SK-N-SH (cell line): ENCODE results near the gene CCL21. TPM values are rescaled to one million over a fixed set of nuclear protein-coding genes. Genes with fewer than 3 reads are reported as not detected.
A peak's percentile ranks its signal among the peaks of the same experiment; 100 is the strongest.

Experiments used
- CTCF ChIA-PET: fragments of 300-600, 350-600 bp; formaldehyde crosslinking; extraction: SDS; loops from one replicate; lab custom pipeline; 2021; lab: Yijun Ruan, JAX
- POLR2A ChIA-PET: fragments of 350-600 bp; sonication (Branson Sonifier 250); formaldehyde crosslinking; extraction: SDS; loops from one replicate; lab custom pipeline; 2020; ENCODE audit warnings: antibody characterized with exemption, inconsistent platforms; lab: Yijun Ruan, JAX
- DNase-seq: peaks from one replicate; pipeline ENCODE4 v3.0.0; 2012
- H2AFZ ChIP-seq: fragments of 200-600 bp; sonication (generic); 2 replicates; pipeline ENCODE4 v1.8.1; 2016; ENCODE audit warnings: antibody characterized with exemption, mild to moderate bottlenecking, low read depth
- H3F3A ChIP-seq: fragments of 200-600 bp; sonication (generic); replicated peaks from 2 replicates; pipeline ENCODE3; 2016; ENCODE audit warnings: antibody characterized with exemption, mild to moderate bottlenecking; ENCODE audit not compliant: insufficient read depth
- H3K27ac ChIP-seq, 2 experiments: fragments of 200-500 bp in 1 of 2; fragments of 200-600 bp in 1 of 2; sonication (Bioruptor generic) in 1 of 2; sonication (generic), shearing (Covaris generic) in 1 of 2; 2 replicates each; pipeline versions ENCODE4 v1.5.1 to v1.6.1; 2014 to 2016; ENCODE audit warnings: low read depth in 2 of 2, inconsistent platforms in 1 of 2, low read length in 1 of 2, mild to moderate bottlenecking in 1 of 2, mixed read lengths in 1 of 2
- H3K27me3 ChIP-seq: fragments of 200-600 bp; sonication (generic), shearing (Covaris generic); 2 replicates; pipeline ENCODE4 v1.6.1; 2016; ENCODE audit warnings: mixed run types; ENCODE audit not compliant: insufficient read depth
- H3K36me3 ChIP-seq, 2 experiments: fragments of 200-500 bp in 1 of 2; fragments of 200-600 bp in 1 of 2; sonication (Bioruptor generic) in 1 of 2; sonication (generic) in 1 of 2; replicated peaks in 1 of 2; 2 replicates each; pipeline versions ENCODE3 to v1.5.1; 2014 to 2016; ENCODE audit warnings: low read length in 1 of 2, mild to moderate bottlenecking in 1 of 2; ENCODE audit not compliant: insufficient read depth in 2 of 2, control insufficient read depth in 1 of 2
- H3K4me1 ChIP-seq, 2 experiments: fragments of 200-500 bp in 1 of 2; fragments of 200-600 bp in 1 of 2; sonication (Bioruptor generic) in 1 of 2; sonication (generic), shearing (Covaris generic) in 1 of 2; 2 replicates each; pipeline versions ENCODE4 v1.5.1 to v1.6.1; 2014 to 2016; ENCODE audit warnings: low read depth in 1 of 2, low read length in 1 of 2, mixed run types in 1 of 2; ENCODE audit not compliant: insufficient read depth in 2 of 2, control insufficient read depth in 1 of 2
- H3K4me2 ChIP-seq: fragments of 200-600 bp; sonication (generic), shearing (Covaris generic); 2 replicates; pipeline ENCODE4 v1.6.1; 2017; ENCODE audit warnings: mixed run types
- H3K4me3 ChIP-seq, 2 experiments: fragments of 200-500 bp in 1 of 2; fragments of 200-600 bp in 1 of 2; sonication (Bioruptor generic) in 1 of 2; sonication (generic), shearing (Covaris generic) in 1 of 2; 2 replicates each; pipeline versions ENCODE4 v1.5.1 to v1.8.1; 2014 to 2016; ENCODE audit warnings: low read depth in 2 of 2, inconsistent platforms in 1 of 2, low read length in 1 of 2, mild to moderate bottlenecking in 1 of 2, mixed read lengths in 1 of 2, moderate library complexity in 1 of 2
- H3K79me2 ChIP-seq: fragments of 200-600 bp; sonication (generic); 2 replicates; pipeline ENCODE4 v1.8.1; 2017; ENCODE audit warnings: mild to moderate bottlenecking; ENCODE audit not compliant: insufficient read depth
- H3K9ac ChIP-seq: fragments of 200-600 bp; sonication (generic); 2 replicates; pipeline ENCODE4 v1.6.1; 2017; ENCODE audit warnings: mixed run types
- H3K9me2 ChIP-seq: fragments of 200-600 bp; sonication (generic); 2 replicates; pipeline ENCODE4 v1.6.1; 2017; ENCODE audit warnings: mixed run types
- H3K9me3 ChIP-seq: fragments of 200-600 bp; sonication (generic); 2 replicates; pipeline ENCODE4 v1.6.1; 2017; ENCODE audit warnings: mixed run types, mild to moderate bottlenecking, moderate library complexity
- H4K20me1 ChIP-seq: fragments of 200-600 bp; sonication (generic); 2 replicates; pipeline ENCODE4 v1.6.1; 2017; ENCODE audit warnings: mild to moderate bottlenecking, mixed run types; ENCODE audit not compliant: insufficient read depth
- EZH2phosphoT487 ChIP-seq: fragments of 200-600 bp; sonication (generic); IDR thresholded peaks from 2 replicates; pipeline ENCODE4 v1.6.1; 2017; ENCODE audit warnings: low read depth, mixed run types, mild to moderate bottlenecking, antibody characterized with exemption, moderate library complexity, borderline replicate concordance
- FOSL2 ChIP-seq: IDR thresholded peaks from 2 replicates; pipeline ENCODE4 v1.4.0; 2012; ENCODE audit warnings: low read depth, mild to moderate bottlenecking, moderate library complexity, borderline replicate concordance
- FOXJ3 ChIP-seq: sonication (generic); formaldehyde crosslinking; IDR thresholded peaks from 2 replicates; pipeline ENCODE4 v1.5.1; 2020; ENCODE audit warnings: mild to moderate bottlenecking, missing genetic modification reagents
- FOXM1 ChIP-seq: IDR thresholded peaks from 2 replicates; pipeline ENCODE4 v1.4.0; 2012; ENCODE audit warnings: low read depth, mild to moderate bottlenecking
- GATA2 ChIP-seq: sonication (generic); formaldehyde crosslinking; IDR thresholded peaks from 2 replicates; pipeline ENCODE4 v1.5.0; 2020; ENCODE audit warnings: mild to moderate bottlenecking, missing genetic modification reagents
- MAX ChIP-seq: IDR thresholded peaks from 2 replicates; pipeline ENCODE4 v1.4.0; 2012; ENCODE audit warnings: low read depth
- MXI1 ChIP-seq: IDR thresholded peaks from 2 replicates; pipeline ENCODE4 v1.6.1; 2012; ENCODE audit warnings: mild to moderate bottlenecking, low read depth, low read length, improper control_type of control experiment
- NFIC ChIP-seq: IDR thresholded peaks from 2 replicates; pipeline ENCODE4 v1.4.0; 2012; ENCODE audit warnings: borderline replicate concordance
- PBX3 ChIP-seq: IDR thresholded peaks from 2 replicates; pipeline ENCODE4; 2012
- USF2 ChIP-seq: fragments of 150-350 bp; IDR thresholded peaks from 2 replicates; pipeline ENCODE4 v1.6.1; 2017; ENCODE audit warnings: antibody characterized with exemption, low read length, low read depth, borderline replicate concordance
- WGBS: methylation state at CpG from one replicate; pipeline ENCODE4 v1.1.6; 2017; ENCODE audit warnings: low lambda C conversion rate; 5-methylcytosine and 5-hydroxymethylcytosine counted together
- polyA plus RNA-seq, 3 experiments: library from polyadenylated mRNA; depleted of rRNA; stranded (reverse); fragments of >200 nt; gene quantifications; 2 replicates each; pipeline ENCODE4 v1.2.3, GENCODE V29; 2012

The CCL21 gene
- polyA plus RNA-seq, 1 of the 3 experiments (the other 2 are of a cell fraction), result not detected

GRCh38 chr9:34665381-34666250, 44.3 kb downstream of the CCL21 start (continued):
- TF ChIP-seq EZH2phosphoT487 (no peak), FOXM1 (no peak), FOSL2 (no peak), NFIC (no peak), FOXJ3 (CRISPR knock-in tag) (no peak), PBX3 (no peak), USF2 (no peak)

- CTCF ChIA-PET, result interaction anchor here (0.6 to 8.1 kb wide), 16 partner anchors 9 to 1031 kb away, joined by 3 to 56 read pairs (median 5); partner anchors contain the start of genes ARID3C, CCL19, GALT and IL11RA
- peak overlapping the region; percentile 28 to 83 for H3K27ac ChIP-seq
Measured at GRCh38 chr9:34665067-34665380, 44.9 kb downstream of the CCL21 start.

More at GRCh38 chr9:34665067-34665380, 44.9 kb downstream of the CCL21 start:
- no peak for DNase-seq
- Histone ChIP-seq H3K36me3 (peaks cover 0 to 2% of the 10 kb centered on the region in 2 experiments), H3F3A (peaks cover 13% of the 10 kb centered on the region), H3K27me3 (no peaks in the 10 kb centered on the region)
- TF ChIP-seq MAX (0 out of 2 replicates have a peak, but pooled peaks have one; percentile 15), GATA2 (CRISPR knock-in tag) (no peak), MXI1 (0 out of 2 replicates have a peak, but pooled peaks have one; percentile 20)
- TF ChIP-seq, all 33 proteins: peak for 2
- POLR2A ChIA-PET, result interaction anchor here (0.7 to 1.6 kb wide), 5 partner anchors 11 to 28 kb away, joined by 3 to 10 read pairs (median 5); partner anchors contain the start of genes GALT and SIGMAR1
- Histone ChIP-seq H3K4me2 (peak overlapping the region; percentile 92), H3K79me2 (peaks cover 20% of the 10 kb centered on the region; the same call in 1 of the 2 replicates), H3K4me3 (peak overlapping the region; percentile 64 to 80), H3K4me1 (peaks cover 8 to 12% of the 10 kb centered on the region in 2 experiments; a peak in 3 of 4 replicates), H4K20me1 (no peaks in the 10 kb centered on the region), H3K9ac (peak overlapping the region; percentile 56; the same call in 1 of the 2 replicates), H2AFZ (peak overlapping the region; percentile 86; the same call in 1 of the 2 replicates), H3K9me3 (no peaks in the 10 kb centered on the region), H3K9me2 (no peaks in the 10 kb centered on the region)
- WGBS, result 7% methylated on average over 3 of the region's 26 CpGs
